ENCODE measurements around the gene LRP1B.

- TF ChIP-seq CTCF (IDR thresholded peaks at IDR 0.05) (no peak), SP1 (CRISPR knock-in tag; conservative IDR thresholded peaks at IDR 0.05) (no peak), MAX (CRISPR knock-in tag; IDR thresholded peaks at IDR 0.05) (no peak), CREB1 (CRISPR knock-in tag; IDR thresholded peaks at IDR 0.05) (no peak), ZNF423 (CRISPR knock-in tag; IDR thresholded peaks at IDR 0.05) (no peak), MLX (CRISPR knock-in tag; IDR thresholded peaks at IDR 0.05) (no peak), ZNF512 (CRISPR knock-in tag; IDR thresholded peaks at IDR 0.05; ENCODE audit: borderline replicate concordance) (no peak), TEAD4 (CRISPR knock-in tag; IDR thresholded peaks at IDR 0.05) (no peak), TP53 (CRISPR knock-in tag; IDR thresholded peaks at IDR 0.05) (no peak), ELF4 (CRISPR knock-in tag; IDR thresholded peaks at IDR 0.05; ENCODE audit: low read depth) (no peak), ZNF219 (CRISPR knock-in tag; IDR thresholded peaks at IDR 0.05; ENCODE audit: borderline replicate concordance) (no peak), RELA (CRISPR knock-in tag; IDR thresholded peaks at IDR 0.05; ENCODE audit: borderline replicate concordance) (no peak)
Observed at GRCh38 chr2:141526760-141527159, 604.1 kb downstream of the LRP1B start.

All from WTC11 (cell line).